22Rv1 (cell line): ENCODE results near the gene GNG12.

Experiments
- H3K27ac ChIP-seq: fragments of 450-650 bp; 2 replicates; pipeline ENCODE4 v1.5.1; 2017
- ZFX ChIP-seq: fragments of 450-650 bp; IDR thresholded peaks from 2 replicates; pipeline ENCODE4 v1.6.1; 2017; ENCODE audit warnings: antibody characterized with exemption, borderline replicate concordance
- TF ChIP-seq, protein P1 (sequence below): fragments of 450-650 bp; IDR thresholded peaks from 2 replicates; pipeline ENCODE4 v1.5.1; 2017; ENCODE audit warnings: mild to moderate bottlenecking

GNG12 gene

GRCh38 chr1:67773462-67773861 lies 59.8 kb downstream of the GNG12 start:
- TF ChIP-seq, protein P1, sequence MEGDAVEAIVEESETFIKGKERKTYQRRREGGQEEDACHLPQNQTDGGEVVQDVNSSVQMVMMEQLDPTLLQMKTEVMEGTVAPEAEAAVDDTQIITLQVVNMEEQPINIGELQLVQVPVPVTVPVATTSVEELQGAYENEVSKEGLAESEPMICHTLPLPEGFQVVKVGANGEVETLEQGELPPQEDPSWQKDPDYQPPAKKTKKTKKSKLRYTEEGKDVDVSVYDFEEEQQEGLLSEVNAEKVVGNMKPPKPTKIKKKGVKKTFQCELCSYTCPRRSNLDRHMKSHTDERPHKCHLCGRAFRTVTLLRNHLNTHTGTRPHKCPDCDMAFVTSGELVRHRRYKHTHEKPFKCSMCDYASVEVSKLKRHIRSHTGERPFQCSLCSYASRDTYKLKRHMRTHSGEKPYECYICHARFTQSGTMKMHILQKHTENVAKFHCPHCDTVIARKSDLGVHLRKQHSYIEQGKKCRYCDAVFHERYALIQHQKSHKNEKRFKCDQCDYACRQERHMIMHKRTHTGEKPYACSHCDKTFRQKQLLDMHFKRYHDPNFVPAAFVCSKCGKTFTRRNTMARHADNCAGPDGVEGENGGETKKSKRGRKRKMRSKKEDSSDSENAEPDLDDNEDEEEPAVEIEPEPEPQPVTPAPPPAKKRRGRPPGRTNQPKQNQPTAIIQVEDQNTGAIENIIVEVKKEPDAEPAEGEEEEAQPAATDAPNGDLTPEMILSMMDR = no peak
- no peak for TF ChIP-seq ZFX
- no peak overlapping the region for H3K27ac ChIP-seq

GRCh38 chr1:67771749-67772148 lies 61.5 kb downstream of the GNG12 start:
- TF ChIP-seq, protein P1 = no peak
- no peak for TF ChIP-seq ZFX
- H3K27ac ChIP-seq = no peak overlapping the region

DNA sequence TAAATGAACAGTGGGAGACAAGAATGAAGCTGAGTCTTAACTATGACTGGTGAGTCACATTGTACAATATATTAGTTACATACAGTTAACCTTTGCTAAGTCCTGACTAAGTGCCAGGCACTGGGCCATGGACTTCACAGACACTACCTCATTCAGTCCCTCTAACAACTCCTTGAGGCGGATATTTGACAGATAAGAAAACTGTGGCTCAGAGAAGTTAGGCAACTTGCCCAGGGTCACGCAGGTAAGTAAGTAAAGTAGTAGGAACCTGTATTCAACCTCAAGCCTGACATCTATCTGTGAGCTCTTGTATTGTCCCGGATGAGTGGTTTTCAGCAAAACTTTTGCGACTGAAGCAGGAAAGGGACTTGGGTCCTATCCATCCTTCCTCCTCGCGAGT lies 62.1 kb downstream of the GNG12 start:
- TF ChIP-seq, protein P1 = peak; percentile 24; the same call in 1 of the 2 replicates
- no peak for TF ChIP-seq ZFX
- H3K27ac ChIP-seq = no peak overlapping the region

DNA sequence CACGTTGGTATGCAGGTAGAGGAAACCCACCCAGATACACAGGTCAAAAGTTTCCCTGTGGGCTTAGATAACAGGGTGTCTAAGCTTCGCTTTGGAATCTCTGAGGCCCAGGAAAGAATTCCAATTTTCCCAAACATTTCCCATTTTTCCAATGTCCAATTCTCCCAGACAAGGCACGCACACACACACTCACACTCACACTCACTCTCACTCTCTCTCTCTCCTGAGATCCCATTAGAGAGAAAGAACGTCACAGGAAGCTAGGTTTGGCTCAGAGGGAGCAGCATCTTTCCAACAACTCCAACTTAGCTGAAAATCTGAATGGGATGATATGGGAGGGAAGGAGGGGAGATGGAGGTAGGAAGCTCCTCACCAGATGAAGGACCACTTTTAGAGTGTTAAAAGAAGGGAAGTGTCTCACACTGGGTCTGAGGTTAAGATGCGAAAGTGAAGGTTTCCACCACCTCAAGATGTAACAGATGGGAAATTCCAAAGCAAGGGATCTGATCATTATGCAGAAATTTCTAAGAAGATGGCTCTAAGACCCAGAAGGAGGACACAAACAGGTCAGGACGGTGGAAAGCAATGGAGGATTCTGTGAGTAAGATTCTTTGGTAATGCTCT lies 63.5 kb downstream of the GNG12 start:
- TF ChIP-seq, protein P1 = no peak
- no peak for TF ChIP-seq ZFX
- H3K27ac ChIP-seq = no peak overlapping the region

DNA sequence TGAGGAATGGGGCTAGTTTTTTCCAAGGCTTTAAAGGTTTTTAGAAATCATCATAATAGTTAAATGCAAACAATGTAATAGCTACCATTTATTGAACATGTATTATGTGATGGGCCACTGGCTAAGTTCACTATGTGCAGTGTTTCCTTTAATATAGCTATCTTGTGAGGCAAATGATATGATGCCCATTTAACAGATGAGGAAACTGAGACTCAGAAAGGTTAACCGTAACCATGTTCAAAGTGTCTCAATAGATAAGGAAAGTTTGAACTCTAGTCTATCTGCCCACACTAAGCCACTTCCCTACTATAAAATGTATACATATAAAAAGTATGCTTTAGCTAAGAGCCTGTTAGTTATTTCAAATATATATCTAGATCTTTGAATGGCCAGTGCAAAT lies 64.8 kb downstream of the GNG12 start:
- no peak overlapping the region for H3K27ac ChIP-seq
- TF ChIP-seq ZFX = no peak
- TF ChIP-seq, protein P1 = no peak

GRCh38 chr1:67767103-67767782 lies 66.0 kb downstream of the GNG12 start:
- H3K27ac ChIP-seq = no peak overlapping the region
- no peak for TF ChIP-seq ZFX
- TF ChIP-seq, protein P1 = no peak

DNA sequence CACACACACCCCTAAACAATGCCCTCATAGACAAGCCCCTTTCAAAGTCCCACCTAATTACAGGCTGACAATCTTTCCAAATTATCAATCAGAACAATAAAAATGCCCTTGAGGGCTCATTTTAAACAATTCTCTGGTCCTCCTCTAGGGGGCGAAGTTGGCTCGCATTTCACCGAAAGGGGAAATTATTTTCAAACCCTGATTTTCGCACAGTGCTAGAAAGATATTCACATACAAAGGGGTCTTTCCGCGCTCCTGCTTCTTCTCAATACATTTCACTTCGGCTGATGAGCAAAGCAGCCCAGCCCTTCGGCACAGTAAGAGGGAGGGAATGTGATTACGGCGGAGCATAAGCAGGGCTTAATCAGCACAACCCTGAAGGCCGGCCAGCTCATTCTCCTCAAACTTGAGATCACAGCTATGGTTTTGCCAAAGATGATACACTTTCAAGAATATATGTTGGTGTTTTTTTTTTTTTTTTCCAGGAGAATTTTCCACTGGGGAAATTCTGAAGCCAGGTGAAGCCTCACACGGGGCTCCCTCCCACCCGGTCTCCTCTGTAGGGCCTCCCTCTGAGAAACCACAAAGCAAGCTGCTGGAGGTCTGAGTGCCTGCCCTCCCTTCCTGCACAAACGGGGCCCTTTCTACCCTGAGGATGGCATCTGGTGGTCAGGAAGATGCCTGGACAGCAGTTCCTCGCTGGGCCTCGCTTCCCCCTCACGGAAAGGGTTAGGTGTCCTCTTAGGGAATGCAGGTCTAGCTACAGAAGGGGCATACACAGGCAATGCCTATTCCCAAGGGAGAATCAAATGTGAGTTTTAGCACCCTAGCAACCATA lies 66.9 kb downstream of the GNG12 start:
- no peak for TF ChIP-seq ZFX
- TF ChIP-seq, protein P1 = peak; percentile 80
- H3K27ac ChIP-seq = no peak overlapping the region
